CD14-positive monocyte (primary cell): ENCODE data around the gene IGSF10. TPM values are rescaled to one million over a fixed set of nuclear protein-coding genes. Genes with fewer than 3 reads are reported as not detected.

Source experiments
- DNase-seq, 3 donors: peaks; one replicate each; pipeline ENCODE4 v3.0.0-alpha.2; 2011 to 2022
- H2AFZ ChIP-seq: 2 replicates; pipeline ENCODE4 v1.6.0; 2012; ENCODE audit warnings: mild to moderate bottlenecking, low read depth, low read length, inconsistent platforms; ENCODE audit not compliant: insufficient read depth, poor library complexity, severe bottlenecking
- H3K27ac ChIP-seq, 2 donors: 1 replicate in 1 of 2; 2 replicates in 1 of 2; pipeline ENCODE4 v1.5.1; 2012 to 2013; ENCODE audit warnings: low read length in 2 of 2, control low read depth in 1 of 2, inconsistent platforms in 1 of 2, low read depth in 1 of 2, mild to moderate bottlenecking in 1 of 2
- H3K27me3 ChIP-seq, 2 donors: one replicate each; pipeline versions ENCODE4 v1.6.0 to v1.6.1; 2011 to 2013; ENCODE audit warnings: low read length in 2 of 2; ENCODE audit not compliant: control insufficient read depth in 2 of 2, insufficient read depth in 2 of 2
- H3K36me3 ChIP-seq, 2 donors: replicated peaks in 1 of 2; 1 replicate in 1 of 2; 2 replicates in 1 of 2; pipeline versions ENCODE4 v1.5.1 to v1.6.1; 2012 to 2013; ENCODE audit warnings: low read length in 2 of 2, control low read depth in 1 of 2, inconsistent platforms in 1 of 2, mild to moderate bottlenecking in 1 of 2; ENCODE audit not compliant: insufficient read depth in 2 of 2, control insufficient read depth in 1 of 2
- H3K4me1 ChIP-seq, 2 donors: 1 replicate in 1 of 2; 2 replicates in 1 of 2; pipeline versions ENCODE4 v1.5.1 to v1.6.1; 2012 to 2013; ENCODE audit warnings: low read length in 2 of 2, control low read depth in 1 of 2, inconsistent platforms in 1 of 2, mild to moderate bottlenecking in 1 of 2, moderate library complexity in 1 of 2; ENCODE audit not compliant: insufficient read depth in 2 of 2, control insufficient read depth in 1 of 2
- H3K4me2 ChIP-seq: replicated peaks from 2 replicates; pipeline ENCODE3; 2012; ENCODE audit warnings: low read length, moderate library complexity, mild to moderate bottlenecking; ENCODE audit not compliant: poor library complexity, severe bottlenecking; ENCODE audit errors: extremely low read depth
- H3K4me3 ChIP-seq, 3 experiments: fragments of 200-600 bp in 1 of 3; sonication (generic) in 1 of 3; replicated peaks in 1 of 3; 1 replicate in 2 of 3; 2 replicates in 1 of 3; pipeline ENCODE4 v1.5.1; 2011 to 2013; ENCODE audit warnings: low read length in 3 of 3, mild to moderate bottlenecking in 3 of 3, control low read depth in 2 of 3, low read depth in 2 of 3, inconsistent platforms in 1 of 3, moderate library complexity in 1 of 3
- H3K79me2 ChIP-seq: 2 replicates; pipeline ENCODE4 v1.6.0; 2012; ENCODE audit warnings: mild to moderate bottlenecking, control low read depth, inconsistent platforms, low read length, moderate library complexity; ENCODE audit not compliant: insufficient read depth
- H3K9ac ChIP-seq: 2 replicates; pipeline ENCODE4 v1.6.0; 2017; ENCODE audit warnings: low read length, mild to moderate bottlenecking; ENCODE audit not compliant: insufficient read depth, poor library complexity, severe bottlenecking
- H3K9me3 ChIP-seq, 2 donors: replicated peaks in 1 of 2; 1 replicate in 1 of 2; 2 replicates in 1 of 2; pipeline versions ENCODE4 v1.5.1 to v1.6.1; 2012 to 2013; ENCODE audit warnings: low read length in 2 of 2, control low read depth in 1 of 2; ENCODE audit not compliant: control insufficient read depth in 1 of 2, insufficient read depth in 1 of 2
- H4K20me1 ChIP-seq: 2 replicates; pipeline ENCODE4 v1.6.0; 2012; ENCODE audit warnings: mild to moderate bottlenecking, low read length, control low read depth, moderate library complexity; ENCODE audit not compliant: insufficient read depth
- H3K27ac Mint-ChIP-seq, 7 donors: one replicate each; pipeline ENCODE4 v1.8.0; 2020; ENCODE audit warnings: mild to moderate bottlenecking in 7 of 7, mixed read lengths in 7 of 7, moderate library complexity in 6 of 7, inconsistent platforms in 2 of 7
- H3K27me3 Mint-ChIP-seq, 3 donors: one replicate each; pipeline ENCODE4 v1.8.0; 2021 to 2022; ENCODE audit warnings: low read depth in 3 of 3, mild to moderate bottlenecking in 3 of 3, mixed read lengths in 3 of 3, moderate library complexity in 3 of 3, inconsistent platforms in 1 of 3
- H3K36me3 Mint-ChIP-seq, 2 donors: one replicate each; pipeline ENCODE4 v1.8.0; 2020; ENCODE audit warnings: mixed read lengths in 2 of 2, inconsistent platforms in 1 of 2, mild to moderate bottlenecking in 1 of 2
- H3K4me1 Mint-ChIP-seq: one replicate; pipeline ENCODE4 v1.8.0; 2020; ENCODE audit warnings: mild to moderate bottlenecking, mixed read lengths
- H3K4me3 Mint-ChIP-seq, 2 donors: one replicate each; pipeline ENCODE4 v1.8.0; 2020; ENCODE audit warnings: mild to moderate bottlenecking in 2 of 2, mixed read lengths in 2 of 2, moderate library complexity in 1 of 2
- H3K9me3 Mint-ChIP-seq, 7 donors: one replicate each; pipeline ENCODE4 v1.8.0; 2020 to 2022; ENCODE audit warnings: mixed read lengths in 7 of 7, mild to moderate bottlenecking in 6 of 7, moderate library complexity in 6 of 7, inconsistent platforms in 2 of 7
- CTCF ChIP-seq: fragments of 200-600 bp; IDR thresholded peaks from one replicate; pipeline ENCODE4 v1.8.0; 2022; ENCODE audit warnings: antibody characterized with exemption, mild to moderate bottlenecking
- WGBS: methylation state at CpG from one replicate; pipeline ENCODE4 v1.1.5; 2013; ENCODE audit warnings: missing lambda C conversion rate; ENCODE audit not compliant: insufficient coverage; 5-methylcytosine and 5-hydroxymethylcytosine counted together
- intact Hi-C, 2 donors: fragments of 100-400 bp; cut with micrococcal nuclease; formaldehyde crosslinking; loops; one replicate each; pipeline versions ENCODE4 v1.15.0 to v1.15.1; 2023
- polyA plus RNA-seq, 3 donors: library from polyadenylated mRNA; depleted of rRNA in 1 of 3; unstranded in 2 of 3; stranded (reverse) in 1 of 3; fragments of 300-500 nt in 2 of 3; fragments of >200 nt in 1 of 3; fragmentation: Illumina TruSeq in 2 of 3; gene quantifications; 1 replicate in 2 of 3; 2 replicates in 1 of 3; pipeline ENCODE4 v1.2.3, GENCODE V29; 2012 to 2021

Gene IGSF10
- polyA plus RNA-seq, 3 donors, result 0.05 to 0.29 TPM; not detected in 1

DNA sequence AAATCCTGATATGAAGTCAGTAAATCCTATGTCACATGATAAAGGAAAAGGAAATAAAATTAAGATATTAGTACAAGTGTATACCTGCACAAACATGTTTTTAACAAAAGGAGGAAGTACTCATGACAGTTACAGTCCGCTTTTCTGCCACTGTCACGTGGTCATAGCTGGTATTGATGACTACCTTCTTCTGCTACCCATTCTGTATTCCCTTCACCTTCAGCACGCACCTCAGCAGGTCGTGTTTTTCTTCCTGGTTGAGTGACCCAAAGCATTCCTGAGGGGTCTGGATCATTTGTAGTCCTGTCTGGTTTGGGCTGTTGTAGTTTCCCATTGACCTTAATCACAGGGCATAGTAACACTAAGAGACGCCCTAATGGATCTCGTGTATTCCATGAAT is 41.1 kb downstream of the IGSF10 start:
- Mint-ChIP-seq H3K4me3 (no peak overlapping the region), H3K27me3 (peaks cover 2 to 3% (median 2%) of the 10 kb centered on the region in 3 donors), H3K4me1 (peaks cover 7% of the 10 kb centered on the region), H3K9me3 (peaks cover 0 to 3% (median 0%) of the 10 kb centered on the region in 7 donors), H3K36me3 (no peaks in the 10 kb centered on the region), H3K27ac (peak overlapping the region in 1 of 7 donors; percentile 64)
- Histone ChIP-seq H4K20me1 (no peaks in the 10 kb centered on the region), H3K27ac (no peak overlapping the region), H3K79me2 (no peaks in the 10 kb centered on the region), H2AFZ (no peak overlapping the region), H3K4me1 (peaks cover 7 to 8% of the 10 kb centered on the region in 2 donors), H3K4me3 (no peak overlapping the region), H3K27me3 (no peaks in the 10 kb centered on the region), H3K9ac (no peak overlapping the region), H3K4me2 (no peak overlapping the region), H3K36me3 (no peaks in the 10 kb centered on the region), H3K9me3 (no peaks in the 10 kb centered on the region)
- intact Hi-C loops, result no loop called here
- DNase-seq, result no peak
- no CpG with 5 or more reads among the region's 6 CpGs for WGBS
- TF ChIP-seq CTCF, result no peak

DNA sequence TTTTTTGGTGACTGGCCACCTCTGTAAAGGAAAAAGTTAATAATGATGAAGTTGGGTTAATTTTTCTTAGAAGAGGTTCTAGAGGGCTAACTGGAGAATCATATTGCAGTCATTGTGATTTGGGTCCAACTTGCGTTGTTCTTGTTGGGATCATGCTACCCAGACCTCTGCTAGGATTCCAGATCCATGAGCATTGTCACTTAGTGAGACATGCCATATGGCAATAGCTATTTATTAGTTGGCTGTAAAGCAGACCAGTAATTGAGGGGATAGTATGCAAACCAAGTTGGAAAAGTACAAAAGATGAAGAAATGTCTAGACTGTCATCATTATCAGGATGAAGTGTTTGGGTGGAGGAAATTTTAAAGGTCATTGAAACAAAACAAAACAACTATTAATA is 45.6 kb downstream of the IGSF10 start:
- Mint-ChIP-seq H3K4me1 (no peaks in the 10 kb centered on the region), H3K27ac (no peak overlapping the region), H3K27me3 (peaks cover 2 to 3% (median 2%) of the 10 kb centered on the region in 3 donors), H3K4me3 (no peak overlapping the region), H3K9me3 (peaks cover 0 to 8% (median 0%) of the 10 kb centered on the region in 7 donors), H3K36me3 (no peaks in the 10 kb centered on the region)
- Histone ChIP-seq H3K9ac (no peak overlapping the region), H3K27me3 (no peaks in the 10 kb centered on the region), H4K20me1 (no peaks in the 10 kb centered on the region), H3K9me3 (peaks cover 0 to 4% of the 10 kb centered on the region in 2 donors), H3K4me2 (no peak overlapping the region), H3K27ac (no peak overlapping the region), H3K36me3 (no peaks in the 10 kb centered on the region), H2AFZ (no peak overlapping the region), H3K4me1 (no peaks in the 10 kb centered on the region), H3K79me2 (no peaks in the 10 kb centered on the region), H3K4me3 (no peak overlapping the region)
- intact Hi-C loops, result no loop called here
- no peak for TF ChIP-seq CTCF
- no peak for DNase-seq
- 100% methylated on average over 1 of the region's 1 CpG for WGBS
